Suppressor macrophage (primary cell): ENCODE data around the gene SSH2.

ENCODE experiments used
- DNase-seq, 4 experiments: peaks; one replicate each; pipeline ENCODE4 v3.0.0-alpha.2; 2020 to 2022

The SSH2 gene

GRCh38 chr17:29588017-29588561, 341.9 kb downstream of the SSH2 start:
- peak; percentile 12 to 51 (median 44) for DNase-seq

DNA sequence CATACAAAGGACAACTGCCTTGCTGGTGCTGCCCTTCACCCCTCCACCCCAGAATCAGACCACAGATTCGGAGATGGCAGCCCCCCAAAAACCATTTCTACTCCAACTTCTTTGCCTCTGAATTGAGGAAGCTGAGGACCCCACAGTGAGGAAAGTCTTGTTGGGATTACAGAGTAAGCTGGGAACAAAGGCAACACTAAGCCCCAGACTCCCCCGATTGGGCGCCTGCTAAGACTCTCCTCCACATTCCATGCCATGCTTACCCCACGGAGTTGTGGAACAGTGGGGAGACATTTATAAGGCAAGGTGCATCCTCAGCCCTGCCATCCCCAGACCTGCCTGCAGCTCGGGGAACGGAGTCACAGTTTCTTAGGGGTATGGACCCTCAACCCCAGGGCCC, 342.4 kb downstream of the SSH2 start:
- no peak for DNase-seq

GRCh38 chr17:29586676-29587469, 343.2 kb downstream of the SSH2 start:
- peak; percentile 27 to 45 (median 36) for DNase-seq

DNA sequence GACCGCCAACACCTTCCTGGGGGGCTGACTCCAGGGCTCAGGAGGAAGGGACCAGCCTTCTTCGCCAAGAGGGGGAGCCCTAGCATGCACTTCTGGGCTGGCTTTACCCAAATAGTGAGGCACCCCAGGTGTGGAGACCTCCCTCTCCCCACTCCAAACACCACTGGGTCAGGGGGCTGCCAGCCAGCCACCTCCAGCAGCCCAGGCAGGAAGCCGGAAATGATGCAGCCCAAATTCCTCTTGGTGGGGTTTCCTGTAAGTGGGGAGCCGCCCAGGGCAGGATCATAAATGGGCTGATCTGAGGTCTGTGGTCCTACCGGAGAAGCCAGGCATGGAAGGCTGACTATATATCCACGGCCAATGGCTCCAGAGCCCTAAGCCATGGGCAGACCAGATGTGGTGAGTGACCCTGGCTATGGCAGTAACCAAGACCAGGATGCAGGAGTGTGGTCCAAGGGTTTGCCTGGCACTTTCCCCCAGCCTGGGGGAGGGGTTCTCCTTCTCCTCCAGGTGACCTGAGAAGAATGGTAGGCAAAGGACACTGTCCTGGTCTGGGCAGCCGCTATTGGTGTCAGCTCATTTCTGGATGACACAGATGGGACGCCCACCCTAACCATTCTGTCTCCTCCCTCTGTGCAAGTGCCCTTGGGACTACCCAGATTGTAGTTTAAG, 344.8 kb downstream of the SSH2 start:
- DNase-seq: peak in 2 of 4 experiments; percentile 13 to 28

- peak in 3 of 4 experiments; percentile 26 to 42 (median 38) for DNase-seq
Measured at GRCh38 chr17:29584452-29585079, 345.5 kb downstream of the SSH2 start.

GRCh38 chr17:29583324-29584248, 346.4 kb downstream of the SSH2 start:
- DNase-seq: no peak

GRCh38 chr17:29582772-29583171, 347.3 kb downstream of the SSH2 start:
- DNase-seq: no peak

DNA sequence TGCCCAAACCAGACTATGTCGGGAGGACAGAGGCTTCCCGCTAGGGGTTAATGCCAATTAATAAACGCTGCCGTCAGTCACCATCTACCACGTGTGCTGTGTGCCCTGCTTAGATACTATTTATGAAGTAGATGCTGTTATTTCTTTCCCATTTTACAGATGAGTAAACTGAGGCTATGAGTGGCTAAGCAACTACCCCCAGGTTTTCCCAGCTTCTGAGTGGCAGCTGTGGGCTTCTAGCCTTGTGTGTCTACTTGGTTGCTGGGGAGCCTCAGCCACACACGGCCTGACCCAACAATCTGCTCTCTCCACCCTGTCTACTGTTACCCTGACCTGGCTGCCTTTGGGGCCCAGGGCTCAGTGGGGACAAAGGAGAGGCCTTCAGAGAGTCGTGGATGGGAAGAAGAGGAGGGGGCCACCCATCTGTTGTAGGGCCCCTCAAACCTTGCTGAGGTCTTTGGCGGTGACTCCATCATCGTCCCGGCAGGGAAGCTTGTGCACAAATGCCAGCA, 347.7 kb downstream of the SSH2 start:
- DNase-seq: no peak

DNA sequence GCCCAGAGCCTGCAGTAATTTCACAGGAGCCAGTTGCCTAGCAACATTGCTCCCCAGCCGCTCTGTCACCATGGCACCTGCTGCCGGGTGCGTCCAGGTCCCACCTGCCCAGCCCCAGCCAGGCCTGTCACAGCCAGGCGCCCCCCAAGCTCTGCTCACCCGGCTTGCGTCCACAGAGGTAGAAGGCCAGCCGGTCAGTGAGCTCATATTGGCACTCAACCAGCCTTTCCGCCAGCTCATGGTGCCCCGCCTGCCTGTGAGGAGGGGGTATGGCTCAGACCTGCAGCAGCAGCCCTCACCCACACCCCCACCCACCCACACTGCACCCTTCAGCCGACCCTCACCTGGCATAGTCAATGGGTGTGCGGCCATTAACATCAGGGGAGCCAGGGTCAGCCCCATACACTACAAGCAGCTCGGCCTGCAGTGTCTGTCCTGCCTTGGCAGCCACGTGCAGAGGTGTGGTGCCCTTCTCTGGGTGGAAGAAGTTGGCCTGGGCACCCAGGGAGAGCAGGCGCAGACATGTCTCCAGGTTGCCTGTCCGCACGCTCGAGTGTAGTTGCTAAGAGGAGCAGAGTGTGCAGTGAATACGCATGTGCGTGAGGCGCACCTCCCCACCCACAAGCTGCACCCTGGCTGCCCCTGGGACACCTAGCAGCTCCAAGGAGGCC, 348.3 kb downstream of the SSH2 start:
- DNase-seq: no peak

- DNase-seq: peak; percentile 91 to 93 (median 92)
Measured at GRCh38 chr17:29579866-29580771, 349.9 kb downstream of the SSH2 start.

DNA sequence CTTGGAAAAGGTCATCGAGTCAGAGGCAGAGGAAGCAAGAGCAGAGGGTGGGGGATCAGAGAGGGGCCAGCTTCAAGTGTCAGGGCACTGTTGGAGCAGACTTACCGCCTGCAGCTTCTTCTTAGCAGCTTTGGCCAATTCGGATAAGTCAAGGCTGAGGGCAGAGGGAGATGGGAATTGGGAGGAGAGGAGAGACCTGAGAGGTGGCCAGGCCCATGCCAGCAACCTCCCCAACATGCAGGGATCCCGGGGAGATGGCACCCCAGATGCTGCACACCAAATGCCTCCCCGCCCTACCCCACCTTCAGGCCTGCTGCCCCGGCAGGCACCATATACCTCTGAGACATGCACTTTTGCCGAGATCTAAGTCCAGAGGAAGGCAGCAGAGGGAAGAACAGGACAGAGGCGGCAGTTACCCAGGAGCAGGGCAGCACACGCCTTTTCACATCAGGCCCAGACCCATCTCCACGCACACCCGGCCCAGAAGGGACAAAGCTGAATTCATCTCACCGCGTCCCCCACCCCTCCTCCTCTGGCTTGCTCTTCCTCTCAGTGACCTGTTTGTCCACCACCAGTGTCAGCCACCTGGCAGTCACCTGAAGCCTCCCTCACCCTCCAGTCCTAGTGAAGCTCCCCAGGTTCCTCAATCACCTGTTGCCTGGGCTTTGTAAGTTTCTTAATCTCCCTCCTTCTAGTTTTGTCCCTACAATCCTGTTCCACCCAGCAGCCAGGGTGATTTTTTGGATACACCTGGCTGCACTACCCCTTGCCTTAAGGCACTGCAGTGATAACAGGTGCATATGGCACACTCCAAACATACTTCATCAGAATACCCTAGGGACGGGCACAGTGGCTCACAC, 351.2 kb downstream of the SSH2 start:
- no peak for DNase-seq

DNA sequence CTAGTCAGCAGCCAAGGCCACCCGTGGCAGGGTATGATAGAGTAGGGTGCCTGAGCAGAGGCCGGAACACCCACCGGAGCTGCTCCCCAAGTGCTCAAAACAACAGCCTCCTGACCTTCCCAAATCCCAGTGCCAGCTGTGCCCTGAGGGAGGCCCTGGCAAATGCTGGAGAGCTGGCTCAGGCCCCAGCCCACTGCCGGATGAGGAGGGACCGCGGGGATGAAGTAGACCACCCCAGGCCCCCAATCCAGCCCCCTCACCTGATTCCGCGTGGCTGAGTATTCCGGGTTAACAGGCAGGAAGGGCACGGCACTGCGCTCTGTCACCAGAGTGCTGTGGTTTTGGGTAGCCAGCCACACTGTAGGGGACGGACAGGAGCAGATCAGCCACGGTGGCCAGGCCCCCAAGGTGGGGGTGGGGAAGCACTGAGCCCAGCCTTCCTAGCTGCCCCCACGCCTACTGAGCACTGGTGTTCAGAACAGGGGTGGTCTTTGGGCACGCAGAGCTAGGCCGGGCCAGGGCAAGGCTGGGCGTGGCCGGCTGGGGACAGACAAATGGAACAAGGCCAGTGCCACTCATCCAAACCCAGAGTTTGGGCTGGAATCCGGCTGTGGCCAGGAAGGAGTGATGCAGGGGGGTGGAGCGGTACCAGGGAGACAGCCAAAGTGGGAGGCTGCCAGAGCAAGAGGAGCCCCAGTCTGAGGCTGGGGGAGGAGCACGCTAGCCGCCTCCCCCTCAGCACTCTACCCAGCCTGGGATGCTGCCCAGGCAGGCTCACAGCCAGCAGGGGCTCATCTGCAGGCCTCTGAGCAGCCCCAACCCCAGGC, 352.4 kb downstream of the SSH2 start:
- DNase-seq: no peak

GRCh38 chr17:29577001-29577370, 353.0 kb downstream of the SSH2 start:
- no peak for DNase-seq

DNA sequence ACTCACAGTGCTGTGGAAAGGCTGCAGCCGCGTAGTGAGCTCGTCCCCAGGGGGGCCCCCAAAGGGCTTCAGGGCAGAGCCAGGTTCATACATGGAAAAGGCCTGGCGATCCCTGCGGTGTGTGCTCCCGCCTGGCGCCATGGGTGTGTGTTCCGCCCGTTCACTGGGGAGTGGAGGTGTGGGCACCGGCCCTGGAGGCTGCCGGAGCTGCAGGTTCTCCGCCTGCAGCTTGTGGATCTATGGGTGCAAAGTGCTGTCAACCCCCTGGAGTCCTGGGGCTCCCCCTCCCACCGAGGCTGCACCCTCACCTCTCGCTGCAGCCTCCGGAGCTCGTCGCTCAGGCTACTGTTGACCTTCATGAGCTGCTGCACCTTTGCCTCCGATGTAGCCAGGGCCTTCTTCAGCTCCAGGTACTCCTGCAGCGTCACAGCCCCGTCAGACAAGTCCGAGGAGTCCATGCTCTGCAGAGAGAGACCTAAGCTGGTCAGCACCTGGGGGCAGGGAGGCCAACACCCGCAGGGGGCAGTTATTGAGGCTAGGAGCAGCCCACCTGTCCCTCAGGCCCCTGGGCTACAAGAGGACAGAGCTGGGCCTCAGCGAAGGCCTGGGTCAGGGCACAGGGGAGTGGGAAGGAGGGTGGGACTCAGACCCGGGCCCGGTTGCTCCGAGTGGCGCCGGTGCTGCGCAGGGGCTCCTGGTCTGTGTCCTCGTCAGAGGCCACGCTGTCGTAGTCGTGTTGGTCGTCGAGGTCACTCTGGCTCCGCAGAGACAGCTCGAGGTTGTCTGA, 353.6 kb downstream of the SSH2 start:
- no peak for DNase-seq
